ENCODE measurements around the gene SLC35F3.

DNA sequence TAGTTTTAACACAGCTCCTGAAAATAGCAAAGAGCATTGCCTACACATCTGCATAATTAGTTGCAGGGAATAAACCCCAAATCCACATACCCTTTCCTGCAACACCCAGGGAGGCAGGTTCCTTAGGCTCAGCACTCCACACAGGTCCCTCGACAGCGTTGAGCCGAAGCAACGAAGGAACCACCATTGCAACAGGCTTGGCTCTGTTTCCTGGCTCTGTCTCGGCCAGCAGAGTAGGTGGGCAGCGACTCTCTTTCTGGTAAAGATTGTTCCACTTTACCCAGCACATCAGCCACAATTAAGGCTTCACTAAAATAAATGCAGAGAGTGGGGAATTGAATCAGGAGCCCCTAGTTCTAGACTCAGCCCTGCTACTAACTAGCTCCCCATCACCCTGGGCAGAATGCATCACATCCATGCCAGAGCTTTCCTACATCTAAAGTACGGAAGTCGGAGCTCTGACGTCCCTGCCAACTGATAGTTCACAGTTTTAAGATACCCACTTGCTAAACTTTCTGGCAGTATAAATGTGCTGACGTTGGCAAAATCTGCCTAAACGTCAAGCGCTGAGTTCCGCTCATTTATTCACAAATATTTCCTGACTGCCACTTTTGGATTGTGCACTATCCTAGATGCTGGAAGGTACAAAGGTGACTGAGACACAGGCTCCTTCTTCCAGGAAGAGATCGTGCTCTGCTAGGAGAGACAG is 389.8 kb downstream of the SLC35F3 start:
- TF ChIP-seq, protein P1, sequence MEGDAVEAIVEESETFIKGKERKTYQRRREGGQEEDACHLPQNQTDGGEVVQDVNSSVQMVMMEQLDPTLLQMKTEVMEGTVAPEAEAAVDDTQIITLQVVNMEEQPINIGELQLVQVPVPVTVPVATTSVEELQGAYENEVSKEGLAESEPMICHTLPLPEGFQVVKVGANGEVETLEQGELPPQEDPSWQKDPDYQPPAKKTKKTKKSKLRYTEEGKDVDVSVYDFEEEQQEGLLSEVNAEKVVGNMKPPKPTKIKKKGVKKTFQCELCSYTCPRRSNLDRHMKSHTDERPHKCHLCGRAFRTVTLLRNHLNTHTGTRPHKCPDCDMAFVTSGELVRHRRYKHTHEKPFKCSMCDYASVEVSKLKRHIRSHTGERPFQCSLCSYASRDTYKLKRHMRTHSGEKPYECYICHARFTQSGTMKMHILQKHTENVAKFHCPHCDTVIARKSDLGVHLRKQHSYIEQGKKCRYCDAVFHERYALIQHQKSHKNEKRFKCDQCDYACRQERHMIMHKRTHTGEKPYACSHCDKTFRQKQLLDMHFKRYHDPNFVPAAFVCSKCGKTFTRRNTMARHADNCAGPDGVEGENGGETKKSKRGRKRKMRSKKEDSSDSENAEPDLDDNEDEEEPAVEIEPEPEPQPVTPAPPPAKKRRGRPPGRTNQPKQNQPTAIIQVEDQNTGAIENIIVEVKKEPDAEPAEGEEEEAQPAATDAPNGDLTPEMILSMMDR (IDR thresholded peaks at IDR 0.05; ENCODE audit: low read depth, low read length, poor library complexity, severe bottlenecking) = no peak
- TF ChIP-seq EZH2phosphoT487 (IDR thresholded peaks at IDR 0.05; ENCODE audit: borderline replicate concordance, low read length) = no peak
